ENCODE results near the gene GNRH2.
"Not testable (repeated sequence)": the region's sequence is repeated elsewhere in the genome, so short reads cannot be mapped to it uniquely, and the experiment has no call there.

GNRH2 gene

GRCh38 chr20:3073251-3073643 lies 29.8 kb downstream of the GNRH2 start:
- DNase-seq (ENCODE audit: low spot score), result not testable (repeated sequence)

GRCh38 chr20:3074812-3075211 lies 31.4 kb downstream of the GNRH2 start:
- no peak for DNase-seq (ENCODE audit: low spot score)

GRCh38 chr20:3075315-3075714 lies 31.9 kb downstream of the GNRH2 start:
- DNase-seq (ENCODE audit: low spot score), result not testable (repeated sequence)

GRCh38 chr20:3077618-3078134 lies 34.3 kb downstream of the GNRH2 start:
- DNase-seq (ENCODE audit: low spot score), result no peak

GRCh38 chr20:3080939-3081388 lies 37.5 kb downstream of the GNRH2 start:
- no peak for DNase-seq (ENCODE audit: low spot score)

GRCh38 chr20:3081641-3082040 lies 38.2 kb downstream of the GNRH2 start:
- DNase-seq (ENCODE audit: low spot score), result no peak

- DNase-seq (ENCODE audit: low spot score), result no peak
These were observed 39.0 kb downstream of the GNRH2 start for GRCh38 chr20:3082306-3082951.

- DNase-seq (ENCODE audit: low spot score), result no peak
These were observed 39.8 kb downstream of the GNRH2 start for GRCh38 chr20:3082955-3083952.

GRCh38 chr20:3084283-3084985 lies 41.0 kb downstream of the GNRH2 start, which contains the start of gene AVP:
Gene AVP (minus strand): TSS chr20:3084724. CDS start chr20:3084674, 50 bp downstream.
- no peak for DNase-seq (ENCODE audit: low spot score)

GRCh38 chr20:3084986-3085360 lies 41.6 kb downstream of the GNRH2 start:
- DNase-seq (ENCODE audit: low spot score), result no peak

GRCh38 chr20:3085571-3086072 lies 42.2 kb downstream of the GNRH2 start:
- no peak for DNase-seq (ENCODE audit: low spot score)

- DNase-seq (ENCODE audit: low spot score), result no peak
These were observed 44.6 kb downstream of the GNRH2 start for GRCh38 chr20:3088031-3088430.

GRCh38 chr20:3090565-3090964 lies 47.1 kb downstream of the GNRH2 start:
- no peak for DNase-seq (ENCODE audit: low spot score)

GRCh38 chr20:3092611-3093379 lies 49.4 kb downstream of the GNRH2 start:
- DNase-seq (ENCODE audit: low spot score), result no peak

GRCh38 chr20:3093861-3094361 lies 50.5 kb downstream of the GNRH2 start:
- no peak for DNase-seq (ENCODE audit: low spot score)

GRCh38 chr20:3094848-3095629 lies 51.6 kb downstream of the GNRH2 start:
- DNase-seq (ENCODE audit: low spot score), result no peak

Data from NAMALWA (cell line).